WTC11 (cell line): Measurements from ENCODE around the gene MYO3A. TPM values are rescaled to one million over a fixed set of nuclear protein-coding genes. Genes with fewer than 3 reads are reported as not detected.

Experiments
- ATAC-seq: fragments of 200-7000 bp; cut with Tn5 transposase; 2 replicates; pipeline ENCODE4 v1.10.0; 2021; ENCODE audit warnings: mild to moderate bottlenecking, moderate library complexity
- CTCF ChIA-PET: fragments of 300-600 bp; sonication (Branson Sonifier 250); formaldehyde crosslinking; loops from one replicate; lab custom pipeline; 2021; ENCODE audit warnings: antibody characterized with exemption; lab: Charles Lee
- POLR2A ChIA-PET: fragments of 350-600 bp; sonication (Branson Sonifier 250); formaldehyde crosslinking; loops from one replicate; lab custom pipeline; 2021; ENCODE audit warnings: antibody characterized with exemption; lab: Charles Lee
- DNase-seq: peaks from one replicate; pipeline ENCODE4 v3.0.0; 2021; ENCODE audit warnings: low spot score
- H3K27ac Mint-ChIP-seq: 2 replicates; pipeline ENCODE4 v1.8.0; 2021; ENCODE audit warnings: mixed read lengths
- H3K27me3 Mint-ChIP-seq: 2 replicates; pipeline ENCODE4 v1.8.0; 2021; ENCODE audit warnings: low read depth, mild to moderate bottlenecking, moderate library complexity, mixed read lengths
- H3K36me3 Mint-ChIP-seq: 2 replicates; pipeline ENCODE4 v1.8.0; 2021; ENCODE audit warnings: mixed read lengths
- H3K4me1 Mint-ChIP-seq: 2 replicates; pipeline ENCODE4 v1.8.0; 2022; ENCODE audit warnings: mixed read lengths
- H3K4me3 Mint-ChIP-seq: 2 replicates; pipeline ENCODE4 v1.8.0; 2021; ENCODE audit warnings: mild to moderate bottlenecking, moderate library complexity, mixed read lengths
- H3K9me3 Mint-ChIP-seq: 2 replicates; pipeline ENCODE4 v1.8.0; 2021; ENCODE audit warnings: mixed read lengths
- JAZF1 ChIP-seq: fragments of 250-450 bp; sonication (Bioruptor Pico); IDR thresholded peaks from 2 replicates; pipeline ENCODE4 v1.9.0; 2021; ENCODE audit warnings: moderate library complexity, mild to moderate bottlenecking, inconsistent platforms
- NFATC4 ChIP-seq: fragments of 250-450 bp; sonication (Bioruptor Pico); IDR thresholded peaks from 2 replicates; pipeline ENCODE4 v1.9.0; 2021; ENCODE audit warnings: mild to moderate bottlenecking
- SMAD4 ChIP-seq: sonication (generic); formaldehyde crosslinking; IDR thresholded peaks from 2 replicates; pipeline ENCODE4 v1.8.0; 2022; ENCODE audit warnings: mild to moderate bottlenecking, missing genetic modification reagents
- ZNF317 ChIP-seq: sonication (generic); formaldehyde crosslinking; IDR thresholded peaks from 2 replicates; pipeline ENCODE4 v1.8.1; 2023; ENCODE audit warnings: low read depth, mild to moderate bottlenecking, moderate library complexity, missing genetic modification reagents, borderline replicate concordance
- total RNA-seq: library from RNA; stranded (reverse); gene quantifications from 3 replicates; pipeline ENCODE4 v1.2.3, GENCODE V29; 2021
- TF ChIP-seq, protein P1 (sequence below): sonication (generic); formaldehyde crosslinking; conservative IDR thresholded peaks from 2 replicates; pipeline ENCODE4 v1.8.1; 2023; ENCODE audit warnings: mild to moderate bottlenecking, low read depth, missing genetic modification reagents, moderate library complexity
- TF ChIP-seq, protein P2 (sequence below): sonication (generic); formaldehyde crosslinking; IDR thresholded peaks from 2 replicates; pipeline ENCODE4 v1.8.1; 2023; ENCODE audit warnings: mild to moderate bottlenecking, missing genetic modification reagents
- TF ChIP-seq, protein P3 (sequence below): fragments of 200-600 bp; IDR thresholded peaks from 2 replicates; pipeline ENCODE4 v1.8.0; 2022; ENCODE audit warnings: antibody characterized with exemption
- TF ChIP-seq, protein P4 (sequence below): sonication (generic); formaldehyde crosslinking; IDR thresholded peaks from 2 replicates; pipeline ENCODE4 v1.8.1; 2023; ENCODE audit warnings: mild to moderate bottlenecking, moderate library complexity, missing genetic modification reagents
- TF ChIP-seq, protein P5 (sequence below): sonication (generic); formaldehyde crosslinking; IDR thresholded peaks from 2 replicates; pipeline ENCODE4 v1.8.1; 2023; ENCODE audit warnings: mild to moderate bottlenecking, missing genetic modification reagents
- TF ChIP-seq, protein P6 (sequence below): sonication (generic); formaldehyde crosslinking; IDR thresholded peaks from 2 replicates; pipeline ENCODE4 v1.8.0; 2023; ENCODE audit warnings: missing genetic modification reagents, mild to moderate bottlenecking, borderline replicate concordance
- TF ChIP-seq, protein P7 (sequence below): sonication (generic); formaldehyde crosslinking; IDR thresholded peaks from 2 replicates; pipeline ENCODE4 v1.8.1; 2023; ENCODE audit warnings: mild to moderate bottlenecking, missing genetic modification reagents, moderate library complexity
- TF ChIP-seq, protein P8 (sequence below): fragments of 250-450 bp; sonication (Bioruptor Pico); IDR thresholded peaks from 2 replicates; pipeline ENCODE4 v1.9.0; 2021; ENCODE audit warnings: mild to moderate bottlenecking, borderline replicate concordance

Gene MYO3A
- total RNA-seq, 1 experiment from 2014 or later, result 3.7 TPM

DNA sequence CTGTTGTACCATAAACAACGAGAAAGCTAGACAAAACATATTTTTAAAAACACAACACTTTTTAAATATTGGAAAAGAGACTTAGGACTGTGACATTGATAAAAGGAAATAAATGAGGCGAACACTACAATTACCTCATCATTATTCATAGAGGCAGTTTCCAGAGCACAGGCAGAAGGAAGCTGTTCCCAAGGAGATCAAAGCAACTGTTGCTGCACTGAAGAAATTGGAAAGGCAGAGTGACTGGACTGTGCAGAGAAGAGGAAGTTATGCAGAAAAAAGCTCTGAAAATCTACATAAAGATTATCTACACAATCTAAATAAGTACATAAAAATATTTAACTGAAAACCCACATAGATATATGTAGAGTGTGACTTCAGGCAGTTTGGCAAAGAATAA, 32.8 kb downstream of the MYO3A start:
- no peak overlapping the region for H3K4me3 Mint-ChIP-seq
- H3K9me3 Mint-ChIP-seq, result no peaks in the 10 kb centered on the region
- CTCF ChIA-PET, result no interaction called here
- peaks cover 13% of the 10 kb centered on the region for H3K4me1 Mint-ChIP-seq
- DNase-seq (no peak), ATAC-seq (no peak)
- H3K27ac Mint-ChIP-seq, result no peak overlapping the region
- no peaks in the 10 kb centered on the region for H3K27me3 Mint-ChIP-seq
- no peaks in the 10 kb centered on the region for H3K36me3 Mint-ChIP-seq
- TF ChIP-seq, protein P1, sequence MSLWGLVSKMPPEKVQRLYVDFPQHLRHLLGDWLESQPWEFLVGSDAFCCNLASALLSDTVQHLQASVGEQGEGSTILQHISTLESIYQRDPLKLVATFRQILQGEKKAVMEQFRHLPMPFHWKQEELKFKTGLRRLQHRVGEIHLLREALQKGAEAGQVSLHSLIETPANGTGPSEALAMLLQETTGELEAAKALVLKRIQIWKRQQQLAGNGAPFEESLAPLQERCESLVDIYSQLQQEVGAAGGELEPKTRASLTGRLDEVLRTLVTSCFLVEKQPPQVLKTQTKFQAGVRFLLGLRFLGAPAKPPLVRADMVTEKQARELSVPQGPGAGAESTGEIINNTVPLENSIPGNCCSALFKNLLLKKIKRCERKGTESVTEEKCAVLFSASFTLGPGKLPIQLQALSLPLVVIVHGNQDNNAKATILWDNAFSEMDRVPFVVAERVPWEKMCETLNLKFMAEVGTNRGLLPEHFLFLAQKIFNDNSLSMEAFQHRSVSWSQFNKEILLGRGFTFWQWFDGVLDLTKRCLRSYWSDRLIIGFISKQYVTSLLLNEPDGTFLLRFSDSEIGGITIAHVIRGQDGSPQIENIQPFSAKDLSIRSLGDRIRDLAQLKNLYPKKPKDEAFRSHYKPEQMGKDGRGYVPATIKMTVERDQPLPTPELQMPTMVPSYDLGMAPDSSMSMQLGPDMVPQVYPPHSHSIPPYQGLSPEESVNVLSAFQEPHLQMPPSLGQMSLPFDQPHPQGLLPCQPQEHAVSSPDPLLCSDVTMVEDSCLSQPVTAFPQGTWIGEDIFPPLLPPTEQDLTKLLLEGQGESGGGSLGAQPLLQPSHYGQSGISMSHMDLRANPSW, result no peak
- TF ChIP-seq, protein P2, sequence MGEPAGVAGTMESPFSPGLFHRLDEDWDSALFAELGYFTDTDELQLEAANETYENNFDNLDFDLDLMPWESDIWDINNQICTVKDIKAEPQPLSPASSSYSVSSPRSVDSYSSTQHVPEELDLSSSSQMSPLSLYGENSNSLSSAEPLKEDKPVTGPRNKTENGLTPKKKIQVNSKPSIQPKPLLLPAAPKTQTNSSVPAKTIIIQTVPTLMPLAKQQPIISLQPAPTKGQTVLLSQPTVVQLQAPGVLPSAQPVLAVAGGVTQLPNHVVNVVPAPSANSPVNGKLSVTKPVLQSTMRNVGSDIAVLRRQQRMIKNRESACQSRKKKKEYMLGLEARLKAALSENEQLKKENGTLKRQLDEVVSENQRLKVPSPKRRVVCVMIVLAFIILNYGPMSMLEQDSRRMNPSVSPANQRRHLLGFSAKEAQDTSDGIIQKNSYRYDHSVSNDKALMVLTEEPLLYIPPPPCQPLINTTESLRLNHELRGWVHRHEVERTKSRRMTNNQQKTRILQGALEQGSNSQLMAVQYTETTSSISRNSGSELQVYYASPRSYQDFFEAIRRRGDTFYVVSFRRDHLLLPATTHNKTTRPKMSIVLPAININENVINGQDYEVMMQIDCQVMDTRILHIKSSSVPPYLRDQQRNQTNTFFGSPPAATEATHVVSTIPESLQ, result no peak
- no peak for TF ChIP-seq ZNF317 (CRISPR knock-in tag)
- no peak for TF ChIP-seq NFATC4 (CRISPR knock-in tag)
- TF ChIP-seq, protein P3, sequence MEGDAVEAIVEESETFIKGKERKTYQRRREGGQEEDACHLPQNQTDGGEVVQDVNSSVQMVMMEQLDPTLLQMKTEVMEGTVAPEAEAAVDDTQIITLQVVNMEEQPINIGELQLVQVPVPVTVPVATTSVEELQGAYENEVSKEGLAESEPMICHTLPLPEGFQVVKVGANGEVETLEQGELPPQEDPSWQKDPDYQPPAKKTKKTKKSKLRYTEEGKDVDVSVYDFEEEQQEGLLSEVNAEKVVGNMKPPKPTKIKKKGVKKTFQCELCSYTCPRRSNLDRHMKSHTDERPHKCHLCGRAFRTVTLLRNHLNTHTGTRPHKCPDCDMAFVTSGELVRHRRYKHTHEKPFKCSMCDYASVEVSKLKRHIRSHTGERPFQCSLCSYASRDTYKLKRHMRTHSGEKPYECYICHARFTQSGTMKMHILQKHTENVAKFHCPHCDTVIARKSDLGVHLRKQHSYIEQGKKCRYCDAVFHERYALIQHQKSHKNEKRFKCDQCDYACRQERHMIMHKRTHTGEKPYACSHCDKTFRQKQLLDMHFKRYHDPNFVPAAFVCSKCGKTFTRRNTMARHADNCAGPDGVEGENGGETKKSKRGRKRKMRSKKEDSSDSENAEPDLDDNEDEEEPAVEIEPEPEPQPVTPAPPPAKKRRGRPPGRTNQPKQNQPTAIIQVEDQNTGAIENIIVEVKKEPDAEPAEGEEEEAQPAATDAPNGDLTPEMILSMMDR, result no peak
- no peak for TF ChIP-seq JAZF1 (CRISPR knock-in tag)
- TF ChIP-seq, protein P4, sequence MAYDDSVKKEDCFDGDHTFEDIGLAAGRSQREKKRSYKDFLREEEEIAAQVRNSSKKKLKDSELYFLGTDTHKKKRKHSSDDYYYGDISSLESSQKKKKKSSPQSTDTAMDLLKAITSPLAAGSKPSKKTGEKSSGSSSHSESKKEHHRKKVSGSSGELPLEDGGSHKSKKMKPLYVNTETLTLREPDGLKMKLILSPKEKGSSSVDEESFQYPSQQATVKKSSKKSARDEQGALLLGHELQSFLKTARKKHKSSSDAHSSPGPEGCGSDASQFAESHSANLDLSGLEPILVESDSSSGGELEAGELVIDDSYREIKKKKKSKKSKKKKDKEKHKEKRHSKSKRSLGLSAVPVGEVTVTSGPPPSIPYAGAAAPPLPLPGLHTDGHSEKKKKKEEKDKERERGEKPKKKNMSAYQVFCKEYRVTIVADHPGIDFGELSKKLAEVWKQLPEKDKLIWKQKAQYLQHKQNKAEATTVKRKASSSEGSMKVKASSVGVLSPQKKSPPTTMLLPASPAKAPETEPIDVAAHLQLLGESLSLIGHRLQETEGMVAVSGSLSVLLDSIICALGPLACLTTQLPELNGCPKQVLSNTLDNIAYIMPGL, result no peak
- TF ChIP-seq, protein P5, sequence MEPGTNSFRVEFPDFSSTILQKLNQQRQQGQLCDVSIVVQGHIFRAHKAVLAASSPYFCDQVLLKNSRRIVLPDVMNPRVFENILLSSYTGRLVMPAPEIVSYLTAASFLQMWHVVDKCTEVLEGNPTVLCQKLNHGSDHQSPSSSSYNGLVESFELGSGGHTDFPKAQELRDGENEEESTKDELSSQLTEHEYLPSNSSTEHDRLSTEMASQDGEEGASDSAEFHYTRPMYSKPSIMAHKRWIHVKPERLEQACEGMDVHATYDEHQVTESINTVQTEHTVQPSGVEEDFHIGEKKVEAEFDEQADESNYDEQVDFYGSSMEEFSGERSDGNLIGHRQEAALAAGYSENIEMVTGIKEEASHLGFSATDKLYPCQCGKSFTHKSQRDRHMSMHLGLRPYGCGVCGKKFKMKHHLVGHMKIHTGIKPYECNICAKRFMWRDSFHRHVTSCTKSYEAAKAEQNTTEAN (CRISPR knock-in tag), result no peak
- TF ChIP-seq SMAD4 (CRISPR knock-in tag), result no peak
- TF ChIP-seq, protein P6, sequence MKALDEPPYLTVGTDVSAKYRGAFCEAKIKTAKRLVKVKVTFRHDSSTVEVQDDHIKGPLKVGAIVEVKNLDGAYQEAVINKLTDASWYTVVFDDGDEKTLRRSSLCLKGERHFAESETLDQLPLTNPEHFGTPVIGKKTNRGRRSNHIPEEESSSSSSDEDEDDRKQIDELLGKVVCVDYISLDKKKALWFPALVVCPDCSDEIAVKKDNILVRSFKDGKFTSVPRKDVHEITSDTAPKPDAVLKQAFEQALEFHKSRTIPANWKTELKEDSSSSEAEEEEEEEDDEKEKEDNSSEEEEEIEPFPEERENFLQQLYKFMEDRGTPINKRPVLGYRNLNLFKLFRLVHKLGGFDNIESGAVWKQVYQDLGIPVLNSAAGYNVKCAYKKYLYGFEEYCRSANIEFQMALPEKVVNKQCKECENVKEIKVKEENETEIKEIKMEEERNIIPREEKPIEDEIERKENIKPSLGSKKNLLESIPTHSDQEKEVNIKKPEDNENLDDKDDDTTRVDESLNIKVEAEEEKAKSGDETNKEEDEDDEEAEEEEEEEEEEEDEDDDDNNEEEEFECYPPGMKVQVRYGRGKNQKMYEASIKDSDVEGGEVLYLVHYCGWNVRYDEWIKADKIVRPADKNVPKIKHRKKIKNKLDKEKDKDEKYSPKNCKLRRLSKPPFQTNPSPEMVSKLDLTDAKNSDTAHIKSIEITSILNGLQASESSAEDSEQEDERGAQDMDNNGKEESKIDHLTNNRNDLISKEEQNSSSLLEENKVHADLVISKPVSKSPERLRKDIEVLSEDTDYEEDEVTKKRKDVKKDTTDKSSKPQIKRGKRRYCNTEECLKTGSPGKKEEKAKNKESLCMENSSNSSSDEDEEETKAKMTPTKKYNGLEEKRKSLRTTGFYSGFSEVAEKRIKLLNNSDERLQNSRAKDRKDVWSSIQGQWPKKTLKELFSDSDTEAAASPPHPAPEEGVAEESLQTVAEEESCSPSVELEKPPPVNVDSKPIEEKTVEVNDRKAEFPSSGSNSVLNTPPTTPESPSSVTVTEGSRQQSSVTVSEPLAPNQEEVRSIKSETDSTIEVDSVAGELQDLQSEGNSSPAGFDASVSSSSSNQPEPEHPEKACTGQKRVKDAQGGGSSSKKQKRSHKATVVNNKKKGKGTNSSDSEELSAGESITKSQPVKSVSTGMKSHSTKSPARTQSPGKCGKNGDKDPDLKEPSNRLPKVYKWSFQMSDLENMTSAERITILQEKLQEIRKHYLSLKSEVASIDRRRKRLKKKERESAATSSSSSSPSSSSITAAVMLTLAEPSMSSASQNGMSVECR (CRISPR knock-in tag), result no peak
- TF ChIP-seq, protein P7, sequence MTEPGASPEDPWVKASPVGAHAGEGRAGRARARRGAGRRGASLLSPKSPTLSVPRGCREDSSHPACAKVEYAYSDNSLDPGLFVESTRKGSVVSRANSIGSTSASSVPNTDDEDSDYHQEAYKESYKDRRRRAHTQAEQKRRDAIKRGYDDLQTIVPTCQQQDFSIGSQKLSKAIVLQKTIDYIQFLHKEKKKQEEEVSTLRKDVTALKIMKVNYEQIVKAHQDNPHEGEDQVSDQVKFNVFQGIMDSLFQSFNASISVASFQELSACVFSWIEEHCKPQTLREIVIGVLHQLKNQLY (CRISPR knock-in tag), result no peak
- TF ChIP-seq, protein P8, sequence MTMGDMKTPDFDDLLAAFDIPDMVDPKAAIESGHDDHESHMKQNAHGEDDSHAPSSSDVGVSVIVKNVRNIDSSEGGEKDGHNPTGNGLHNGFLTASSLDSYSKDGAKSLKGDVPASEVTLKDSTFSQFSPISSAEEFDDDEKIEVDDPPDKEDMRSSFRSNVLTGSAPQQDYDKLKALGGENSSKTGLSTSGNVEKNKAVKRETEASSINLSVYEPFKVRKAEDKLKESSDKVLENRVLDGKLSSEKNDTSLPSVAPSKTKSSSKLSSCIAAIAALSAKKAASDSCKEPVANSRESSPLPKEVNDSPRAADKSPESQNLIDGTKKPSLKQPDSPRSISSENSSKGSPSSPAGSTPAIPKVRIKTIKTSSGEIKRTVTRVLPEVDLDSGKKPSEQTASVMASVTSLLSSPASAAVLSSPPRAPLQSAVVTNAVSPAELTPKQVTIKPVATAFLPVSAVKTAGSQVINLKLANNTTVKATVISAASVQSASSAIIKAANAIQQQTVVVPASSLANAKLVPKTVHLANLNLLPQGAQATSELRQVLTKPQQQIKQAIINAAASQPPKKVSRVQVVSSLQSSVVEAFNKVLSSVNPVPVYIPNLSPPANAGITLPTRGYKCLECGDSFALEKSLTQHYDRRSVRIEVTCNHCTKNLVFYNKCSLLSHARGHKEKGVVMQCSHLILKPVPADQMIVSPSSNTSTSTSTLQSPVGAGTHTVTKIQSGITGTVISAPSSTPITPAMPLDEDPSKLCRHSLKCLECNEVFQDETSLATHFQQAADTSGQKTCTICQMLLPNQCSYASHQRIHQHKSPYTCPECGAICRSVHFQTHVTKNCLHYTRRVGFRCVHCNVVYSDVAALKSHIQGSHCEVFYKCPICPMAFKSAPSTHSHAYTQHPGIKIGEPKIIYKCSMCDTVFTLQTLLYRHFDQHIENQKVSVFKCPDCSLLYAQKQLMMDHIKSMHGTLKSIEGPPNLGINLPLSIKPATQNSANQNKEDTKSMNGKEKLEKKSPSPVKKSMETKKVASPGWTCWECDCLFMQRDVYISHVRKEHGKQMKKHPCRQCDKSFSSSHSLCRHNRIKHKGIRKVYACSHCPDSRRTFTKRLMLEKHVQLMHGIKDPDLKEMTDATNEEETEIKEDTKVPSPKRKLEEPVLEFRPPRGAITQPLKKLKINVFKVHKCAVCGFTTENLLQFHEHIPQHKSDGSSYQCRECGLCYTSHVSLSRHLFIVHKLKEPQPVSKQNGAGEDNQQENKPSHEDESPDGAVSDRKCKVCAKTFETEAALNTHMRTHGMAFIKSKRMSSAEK (CRISPR knock-in tag), result no peak
- POLR2A ChIA-PET, result no interaction called here
